ENCODE results near the gene EGLN3.
A peak's percentile ranks its signal among the peaks of the same experiment; 100 is the strongest.

The EGLN3 gene

DNA sequence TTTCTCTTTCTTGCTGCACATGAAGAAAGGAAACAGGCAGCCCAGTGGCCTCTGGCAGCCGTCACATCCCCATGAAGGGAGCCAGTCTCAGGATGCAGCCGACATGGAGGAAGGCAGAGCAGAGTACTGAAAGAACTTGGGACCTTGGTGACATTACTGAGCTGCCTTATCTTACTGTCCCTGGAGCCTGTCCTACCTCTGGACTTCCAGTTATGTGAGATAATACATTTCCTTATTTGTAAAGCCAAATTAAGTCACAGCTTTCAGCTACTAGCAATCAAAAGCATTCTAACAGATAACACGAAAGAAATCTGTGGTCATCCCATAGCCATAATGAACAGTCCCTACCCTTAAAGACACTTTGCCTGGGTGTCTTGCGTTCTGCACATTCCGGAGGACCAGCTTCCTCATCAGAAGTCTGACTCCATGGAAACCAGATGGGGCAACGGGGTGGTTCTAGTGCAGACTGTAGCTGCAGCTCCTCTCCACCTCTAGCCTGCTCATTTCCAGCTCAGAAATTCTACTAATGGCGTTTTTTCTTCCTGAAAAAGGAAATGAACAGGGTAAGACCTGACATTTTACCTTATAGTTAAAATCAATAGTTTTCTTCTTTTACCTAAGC is 7.8 kb upstream of the EGLN3 start:
- TF ChIP-seq ZFX (IDR thresholded peaks at IDR 0.05), result no peak
- TF ChIP-seq, protein P1, sequence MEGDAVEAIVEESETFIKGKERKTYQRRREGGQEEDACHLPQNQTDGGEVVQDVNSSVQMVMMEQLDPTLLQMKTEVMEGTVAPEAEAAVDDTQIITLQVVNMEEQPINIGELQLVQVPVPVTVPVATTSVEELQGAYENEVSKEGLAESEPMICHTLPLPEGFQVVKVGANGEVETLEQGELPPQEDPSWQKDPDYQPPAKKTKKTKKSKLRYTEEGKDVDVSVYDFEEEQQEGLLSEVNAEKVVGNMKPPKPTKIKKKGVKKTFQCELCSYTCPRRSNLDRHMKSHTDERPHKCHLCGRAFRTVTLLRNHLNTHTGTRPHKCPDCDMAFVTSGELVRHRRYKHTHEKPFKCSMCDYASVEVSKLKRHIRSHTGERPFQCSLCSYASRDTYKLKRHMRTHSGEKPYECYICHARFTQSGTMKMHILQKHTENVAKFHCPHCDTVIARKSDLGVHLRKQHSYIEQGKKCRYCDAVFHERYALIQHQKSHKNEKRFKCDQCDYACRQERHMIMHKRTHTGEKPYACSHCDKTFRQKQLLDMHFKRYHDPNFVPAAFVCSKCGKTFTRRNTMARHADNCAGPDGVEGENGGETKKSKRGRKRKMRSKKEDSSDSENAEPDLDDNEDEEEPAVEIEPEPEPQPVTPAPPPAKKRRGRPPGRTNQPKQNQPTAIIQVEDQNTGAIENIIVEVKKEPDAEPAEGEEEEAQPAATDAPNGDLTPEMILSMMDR (conservative IDR thresholded peaks at IDR 0.05), result no peak
- no peak overlapping the region for H3K27ac ChIP-seq

DNA sequence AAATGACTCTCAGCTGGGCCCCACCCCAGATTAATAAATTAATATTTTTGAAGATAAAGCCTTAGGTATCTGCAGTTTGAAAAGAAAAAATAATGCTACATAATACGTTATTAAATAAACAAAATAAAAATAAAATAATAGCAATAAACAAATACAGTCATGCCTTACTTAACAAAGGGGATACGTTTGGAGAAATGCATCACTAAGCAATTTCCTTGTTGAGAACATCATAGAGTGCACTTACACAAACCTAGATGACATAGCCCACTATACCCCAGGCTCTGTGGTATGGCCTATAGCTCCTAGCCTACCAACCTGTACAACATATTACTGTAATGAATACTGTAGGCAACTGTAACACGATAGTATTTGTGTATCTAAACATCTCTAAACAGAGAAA is 7.1 kb upstream of the EGLN3 start:
- TF ChIP-seq, protein P1 (conservative IDR thresholded peaks at IDR 0.05), result no peak
- TF ChIP-seq ZFX (IDR thresholded peaks at IDR 0.05), result no peak
- H3K27ac ChIP-seq, result no peak overlapping the region

DNA sequence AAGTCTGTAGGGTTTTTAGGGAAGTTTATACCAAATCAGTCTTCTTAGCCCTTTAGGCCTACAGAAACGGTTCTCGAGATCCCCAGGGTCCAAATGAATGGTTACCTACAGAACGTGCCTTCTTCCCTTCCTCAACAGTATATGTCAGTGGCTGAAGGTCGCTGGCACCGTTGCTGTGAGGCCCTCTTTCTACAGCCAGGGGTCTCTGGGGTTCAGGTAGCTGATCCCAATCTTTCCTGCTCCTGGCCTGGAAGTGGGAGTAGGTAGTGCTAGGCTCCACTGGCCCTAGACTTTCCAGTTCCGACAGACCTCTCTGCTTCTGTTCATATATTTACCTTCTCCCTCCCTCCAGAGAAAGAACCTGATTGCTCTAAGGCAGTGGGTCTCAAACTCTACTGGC is 6.4 kb upstream of the EGLN3 start:
- no peak overlapping the region for H3K27ac ChIP-seq
- TF ChIP-seq ZFX (IDR thresholded peaks at IDR 0.05), result no peak
- TF ChIP-seq, protein P1 (conservative IDR thresholded peaks at IDR 0.05), result no peak

DNA sequence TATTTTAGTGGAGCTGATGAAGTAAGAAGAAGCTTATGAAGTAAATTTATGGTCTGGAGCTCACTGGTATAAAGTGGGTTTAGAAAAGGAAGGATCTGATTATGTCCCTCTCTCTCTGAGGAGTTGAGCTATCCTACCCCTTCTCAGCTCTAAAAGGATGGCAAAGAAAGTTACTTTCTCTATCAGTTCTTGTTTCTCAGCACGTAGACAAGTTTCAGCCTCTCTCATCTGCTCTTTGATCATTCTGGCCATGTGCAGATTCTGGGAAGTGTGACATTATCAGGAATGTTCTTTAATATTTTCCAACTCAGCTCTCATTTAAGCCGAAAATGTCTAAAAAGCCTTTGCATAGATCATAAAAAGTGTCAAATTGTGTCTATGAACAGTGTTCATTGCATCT is 5.8 kb upstream of the EGLN3 start:
- H3K27ac ChIP-seq, result no peak overlapping the region
- TF ChIP-seq, protein P1 (conservative IDR thresholded peaks at IDR 0.05), result no peak
- TF ChIP-seq ZFX (IDR thresholded peaks at IDR 0.05), result no peak

DNA sequence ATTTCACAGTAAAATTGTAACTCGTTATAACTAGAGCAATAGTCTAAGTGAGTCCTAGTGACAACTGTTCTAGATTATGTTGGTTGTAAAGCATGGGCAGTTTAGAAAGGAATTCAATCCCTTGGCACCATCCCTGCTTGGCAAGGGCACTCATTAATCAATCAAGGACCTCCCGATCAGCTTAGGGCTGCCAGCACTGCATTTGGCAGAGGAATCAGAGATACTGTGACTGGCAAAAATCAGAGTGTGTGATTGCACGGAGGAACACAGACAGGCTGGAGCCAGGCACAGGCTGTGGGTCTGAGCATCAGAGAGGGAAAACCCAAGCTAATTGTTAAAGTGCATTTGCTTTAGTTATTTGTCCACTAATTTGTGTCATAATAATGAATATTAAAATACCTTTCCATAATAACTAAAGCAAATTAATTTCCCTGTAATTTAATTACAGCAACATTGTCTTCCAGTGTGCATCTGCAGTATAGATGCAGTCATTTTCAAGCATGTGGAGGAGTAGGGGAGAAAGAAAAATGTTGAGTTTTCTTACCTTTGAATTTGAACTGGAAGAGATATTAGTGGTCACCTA is 3.2 kb upstream of the EGLN3 start:
- H3K27ac ChIP-seq, result no peak overlapping the region
- no peak for TF ChIP-seq ZFX (IDR thresholded peaks at IDR 0.05)

DNA sequence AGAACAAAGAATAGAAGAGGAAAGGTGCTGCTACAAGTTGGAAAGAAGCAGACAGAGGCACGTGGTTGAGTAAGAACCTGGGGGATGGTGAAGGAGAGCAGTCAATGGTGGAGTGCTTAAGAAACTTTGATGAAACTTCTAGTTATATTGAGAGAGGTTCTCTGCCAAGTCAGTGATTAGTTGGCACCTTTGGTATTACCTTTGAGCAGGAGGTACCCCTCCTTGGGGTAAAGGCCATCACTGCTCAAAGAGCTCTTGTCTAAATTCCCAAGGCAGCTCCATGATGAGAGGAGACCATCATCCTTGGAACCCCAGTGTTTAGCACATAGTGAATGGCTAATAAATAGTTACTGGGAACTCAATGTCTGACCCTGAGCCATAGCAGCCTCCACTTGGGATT is 1.7 kb upstream of the EGLN3 start:
- H3K27ac ChIP-seq, result no peak overlapping the region
- TF ChIP-seq, protein P1 (conservative IDR thresholded peaks at IDR 0.05), result no peak
- no peak for TF ChIP-seq ZFX (IDR thresholded peaks at IDR 0.05)

DNA sequence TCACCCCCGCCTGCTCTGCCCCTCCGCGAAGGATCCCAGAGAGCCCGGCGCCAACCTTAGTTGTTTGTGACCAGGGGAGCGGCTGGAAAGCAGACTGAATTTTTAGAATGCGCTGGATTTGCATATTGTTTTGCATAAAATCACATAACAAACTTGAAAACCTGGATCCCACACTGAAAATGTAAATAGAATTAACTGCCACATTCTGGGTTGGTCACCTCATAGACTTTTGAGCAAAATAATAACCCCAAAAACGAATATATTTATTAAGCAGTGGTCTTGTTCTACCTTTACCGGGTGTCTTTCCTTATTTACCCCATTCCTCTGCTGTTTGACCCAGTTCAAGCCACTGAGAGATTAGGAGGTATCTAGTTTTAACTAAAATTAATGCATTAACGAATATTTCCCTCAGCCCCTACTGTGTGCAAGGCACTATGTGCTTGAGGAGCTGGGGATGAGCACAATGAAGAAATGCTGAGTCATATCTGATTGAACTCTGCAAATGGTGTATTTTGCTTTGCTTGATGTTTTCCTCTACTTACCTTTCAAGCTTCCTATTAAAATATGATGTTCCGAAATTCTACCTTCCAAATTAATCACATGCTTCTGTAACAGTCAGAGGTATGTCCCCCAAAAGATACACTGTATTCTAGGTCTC is 438 bp upstream of the EGLN3 start:
- H3K27ac ChIP-seq, result peak overlapping the region; percentile 83
- no peak for TF ChIP-seq ZFX (IDR thresholded peaks at IDR 0.05)
- TF ChIP-seq, protein P1 (conservative IDR thresholded peaks at IDR 0.05), result no peak

Data from C4-2B (cell line).